Endothelial cell of umbilical vein (primary cell): ENCODE data around the gene GSN.

Source experiments
- EZH2 ChIP-seq: IDR thresholded peaks from 2 replicates; pipeline ENCODE4 v1.6.1; 2012; ENCODE audit warnings: borderline replicate concordance, low read depth, mild to moderate bottlenecking, moderate library complexity, low read length, inconsistent platforms; ENCODE audit not compliant: severe bottlenecking
- FOS ChIP-seq: IDR thresholded peaks from 2 replicates; pipeline ENCODE4 v1.6.1; 2011; ENCODE audit warnings: mild to moderate bottlenecking, low read length, moderate library complexity, borderline replicate concordance; ENCODE audit not compliant: insufficient read depth
- GATA2 ChIP-seq: IDR thresholded peaks from 2 replicates; pipeline ENCODE4 v1.7.0; 2011; ENCODE audit warnings: low read depth, mild to moderate bottlenecking, moderate library complexity, mixed read lengths, low read length; ENCODE audit not compliant: insufficient read length, insufficient read depth
- JUN ChIP-seq: IDR thresholded peaks from 2 replicates; pipeline ENCODE4 v1.6.1; 2011; ENCODE audit warnings: borderline replicate concordance, low read depth; ENCODE audit not compliant: insufficient read length, insufficient read depth
- MYC ChIP-seq: IDR thresholded peaks from one replicate; pipeline ENCODE4 v1.6.1; 2011; ENCODE audit warnings: mild to moderate bottlenecking, low read depth, low read length
- POLR2A ChIP-seq: IDR thresholded peaks from 2 replicates; pipeline ENCODE4 v1.6.1; 2012; ENCODE audit warnings: low read depth, mild to moderate bottlenecking, control low read depth, low read length
- POLR2AphosphoS5 ChIP-seq: IDR thresholded peaks from 2 replicates; pipeline ENCODE4 v1.6.1; 2012; ENCODE audit warnings: low read depth, mild to moderate bottlenecking, control low read depth, low read length, moderate library complexity; ENCODE audit not compliant: insufficient read depth
- TF ChIP-seq, protein P1 (sequence below), 2 donors: IDR thresholded peaks; 1 replicate in 1 of 2; 2 replicates in 1 of 2; pipeline ENCODE4 v1.5.1; 2011; ENCODE audit warnings: low read length in 2 of 2, mild to moderate bottlenecking in 2 of 2, moderate library complexity in 2 of 2, control low read depth in 1 of 2, inconsistent platforms in 1 of 2, low read depth in 1 of 2; ENCODE audit not compliant: insufficient read depth in 1 of 2; ENCODE audit errors: extremely low read depth in 1 of 2
- TF ChIP-seq, protein P2 (sequence below): IDR thresholded peaks from 2 replicates; pipeline ENCODE4 v1.6.1; 2011; ENCODE audit not compliant: insufficient read depth, insufficient read length

DNA sequence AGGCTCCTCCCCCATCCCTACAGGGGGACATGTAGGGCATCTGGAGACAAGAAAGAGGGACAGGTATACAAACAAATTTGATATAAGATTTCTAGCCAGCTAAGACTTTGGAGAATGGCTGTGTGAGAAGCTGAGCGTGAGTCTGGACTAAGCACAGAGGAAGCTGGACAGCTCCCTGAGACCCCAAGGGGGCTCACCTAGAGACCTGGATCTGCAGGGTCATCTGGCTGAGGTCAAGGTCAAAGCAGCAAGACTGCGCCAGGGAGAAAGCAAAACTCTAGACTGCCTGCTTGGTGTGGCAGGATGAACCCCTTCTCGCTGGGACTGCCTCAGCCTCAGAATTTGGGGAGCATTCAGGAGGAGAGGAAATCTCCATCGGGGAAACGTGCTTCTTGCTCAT, 8.0 kb upstream of the GSN start:
- TF ChIP-seq MYC (no peak), POLR2AphosphoS5 (no peak), POLR2A (no peak), EZH2 (no peak), GATA2 (no peak), JUN (no peak), FOS (no peak)
- TF ChIP-seq, protein P1, sequence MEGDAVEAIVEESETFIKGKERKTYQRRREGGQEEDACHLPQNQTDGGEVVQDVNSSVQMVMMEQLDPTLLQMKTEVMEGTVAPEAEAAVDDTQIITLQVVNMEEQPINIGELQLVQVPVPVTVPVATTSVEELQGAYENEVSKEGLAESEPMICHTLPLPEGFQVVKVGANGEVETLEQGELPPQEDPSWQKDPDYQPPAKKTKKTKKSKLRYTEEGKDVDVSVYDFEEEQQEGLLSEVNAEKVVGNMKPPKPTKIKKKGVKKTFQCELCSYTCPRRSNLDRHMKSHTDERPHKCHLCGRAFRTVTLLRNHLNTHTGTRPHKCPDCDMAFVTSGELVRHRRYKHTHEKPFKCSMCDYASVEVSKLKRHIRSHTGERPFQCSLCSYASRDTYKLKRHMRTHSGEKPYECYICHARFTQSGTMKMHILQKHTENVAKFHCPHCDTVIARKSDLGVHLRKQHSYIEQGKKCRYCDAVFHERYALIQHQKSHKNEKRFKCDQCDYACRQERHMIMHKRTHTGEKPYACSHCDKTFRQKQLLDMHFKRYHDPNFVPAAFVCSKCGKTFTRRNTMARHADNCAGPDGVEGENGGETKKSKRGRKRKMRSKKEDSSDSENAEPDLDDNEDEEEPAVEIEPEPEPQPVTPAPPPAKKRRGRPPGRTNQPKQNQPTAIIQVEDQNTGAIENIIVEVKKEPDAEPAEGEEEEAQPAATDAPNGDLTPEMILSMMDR (IDR thresholded peaks at IDR 0.05; ENCODE audit: extremely low read depth in 1 of 2, insufficient read depth in 1 of 2, low read depth in 1 of 2, low read length in 2 of 2): no peak
- TF ChIP-seq, protein P2, sequence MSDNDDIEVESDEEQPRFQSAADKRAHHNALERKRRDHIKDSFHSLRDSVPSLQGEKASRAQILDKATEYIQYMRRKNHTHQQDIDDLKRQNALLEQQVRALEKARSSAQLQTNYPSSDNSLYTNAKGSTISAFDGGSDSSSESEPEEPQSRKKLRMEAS: no peak
